Stimulated activated CD8-positive, alpha-beta memory T cell treated with anti-CD3 and anti-CD28 coated beads, Interleukin-15, amount 100 ng/mL, for 24 hours (primary cell): Measurements from ENCODE around the gene BMP7.

Experiments
- DNase-seq: peaks from one replicate; pipeline ENCODE4 v3.0.0-alpha.2; 2020; ENCODE audit warnings: low read depth

The BMP7 gene

GRCh38 chr20:57124366-57124765, 142.1 kb downstream of the BMP7 start:
- no peak for DNase-seq

- no peak for DNase-seq
Measured at GRCh38 chr20:57123504-57123903, 142.9 kb downstream of the BMP7 start.

GRCh38 chr20:57122536-57123489, 143.6 kb downstream of the BMP7 start:
- no peak for DNase-seq

- DNase-seq, result no peak
Measured at GRCh38 chr20:57118964-57119363, 147.5 kb downstream of the BMP7 start.
